Renal cortex interstitium (tissue), 11 donors: ENCODE data around the gene TMEM182. TPM values are rescaled to one million over a fixed set of nuclear protein-coding genes. Genes with fewer than 3 reads are reported as not detected.

Experiments used
- DNase-seq, 11 donors: peaks; one replicate each; pipeline ENCODE4 v3.0.0-alpha.2; 2013; ENCODE audit warnings: low read depth in 9 of 11, low spot score in 4 of 11; ENCODE audit errors: extremely low read depth in 1 of 11
- polyA plus RNA-seq, 3 donors: library from polyadenylated mRNA; unstranded; fragments of 120-200 nt; gene quantifications; one replicate each; pipeline ENCODE4 v1.2.1, GENCODE V29; 2013; ENCODE audit not compliant: insufficient read length in 3 of 3

TMEM182 gene
- polyA plus RNA-seq, 3 donors, result 6.8 to 8.8 (median 7.0) TPM

- no peak for DNase-seq
Measured at GRCh38 chr2:102789349-102790090, 27.7 kb downstream of the TMEM182 start.

GRCh38 chr2:102790091-102790455 is 28.2 kb downstream of the TMEM182 start:
- DNase-seq, result no peak

GRCh38 chr2:102792568-102793208 is 30.9 kb downstream of the TMEM182 start:
- DNase-seq, result no peak

- DNase-seq, result no peak
Measured at GRCh38 chr2:102795641-102796040, 33.8 kb downstream of the TMEM182 start.

- DNase-seq, result no peak
Measured at GRCh38 chr2:102796337-102796736, 34.5 kb downstream of the TMEM182 start.

- no peak for DNase-seq
Measured at GRCh38 chr2:102797486-102797885, 35.7 kb downstream of the TMEM182 start.

GRCh38 chr2:102798181-102798580 is 36.4 kb downstream of the TMEM182 start:
- no peak for DNase-seq

- DNase-seq, result no peak
Measured at GRCh38 chr2:102801098-102801718, 39.4 kb downstream of the TMEM182 start.

GRCh38 chr2:102801858-102802699 is 40.2 kb downstream of the TMEM182 start:
- no peak for DNase-seq

- no peak for DNase-seq
Measured at GRCh38 chr2:102803041-102803896, 41.4 kb downstream of the TMEM182 start.

- DNase-seq, result no peak
Measured at GRCh38 chr2:102803897-102804217, 42.0 kb downstream of the TMEM182 start.

GRCh38 chr2:102806250-102806837 is 44.5 kb downstream of the TMEM182 start:
- peak in 10 of 11 donors; percentile 21 to 57 (median 48) for DNase-seq

GRCh38 chr2:102809291-102810189 is 47.7 kb downstream of the TMEM182 start:
- DNase-seq, result no peak

GRCh38 chr2:102815285-102815684 is 53.5 kb downstream of the TMEM182 start:
- DNase-seq, result no peak

GRCh38 chr2:102826904-102827303 is 65.1 kb downstream of the TMEM182 start:
- DNase-seq, result peak in 8 of 11 donors; percentile 31 to 74 (median 50)

- DNase-seq, result no peak
Measured at GRCh38 chr2:102832789-102833188, 71.0 kb downstream of the TMEM182 start.

GRCh38 chr2:102834523-102835273 is 72.9 kb downstream of the TMEM182 start:
- no peak for DNase-seq
